Neural crest cell (in vitro differentiated cells): ENCODE measurements around the gene HTR3D. TPM values are rescaled to one million over a fixed set of nuclear protein-coding genes. Genes with fewer than 3 reads are reported as not detected.

Source experiments
- DNase-seq: peaks from one replicate; pipeline ENCODE4 v3.0.0; 2021; ENCODE audit warnings: low read depth, mixed read lengths, low spot score
- H3K27ac Mint-ChIP-seq: one replicate; pipeline ENCODE4 v1.8.0; 2021; ENCODE audit warnings: mild to moderate bottlenecking, mixed read lengths; ENCODE audit not compliant: unreplicated experiment
- H3K27me3 Mint-ChIP-seq: 2 replicates; pipeline ENCODE4 v1.8.0; 2021; ENCODE audit warnings: low read depth, mild to moderate bottlenecking, mixed read lengths
- H3K36me3 Mint-ChIP-seq: 2 replicates; pipeline ENCODE4 v1.8.0; 2021; ENCODE audit warnings: low read depth, mild to moderate bottlenecking, mixed read lengths
- H3K4me1 Mint-ChIP-seq: 2 replicates; pipeline ENCODE4 v1.8.0; 2021; ENCODE audit warnings: mixed read lengths
- H3K4me3 Mint-ChIP-seq: one replicate; pipeline ENCODE4 v1.8.0; 2021; ENCODE audit warnings: mild to moderate bottlenecking, mixed read lengths
- H3K9me3 Mint-ChIP-seq: 2 replicates; pipeline ENCODE4 v1.8.0; 2021; ENCODE audit warnings: mixed read lengths
- long read RNA-seq: library from polyadenylated mRNA; unstranded; transcript quantifications from one replicate; pipeline ENCODE4 v2.0.0, GENCODE V29; 2020
- total RNA-seq: library from RNA; stranded (reverse); gene quantifications from 2 replicates; pipeline ENCODE4 v1.2.1, GENCODE V29; 2021
- TF ChIP-seq, protein P1 (sequence below): fragments of 200-600 bp; sonication (generic); conservative IDR thresholded peaks from 2 replicates; pipeline ENCODE4 v1.5.0; 2021; ENCODE audit warnings: antibody characterized with exemption, mild to moderate bottlenecking

The HTR3D gene, protein sequence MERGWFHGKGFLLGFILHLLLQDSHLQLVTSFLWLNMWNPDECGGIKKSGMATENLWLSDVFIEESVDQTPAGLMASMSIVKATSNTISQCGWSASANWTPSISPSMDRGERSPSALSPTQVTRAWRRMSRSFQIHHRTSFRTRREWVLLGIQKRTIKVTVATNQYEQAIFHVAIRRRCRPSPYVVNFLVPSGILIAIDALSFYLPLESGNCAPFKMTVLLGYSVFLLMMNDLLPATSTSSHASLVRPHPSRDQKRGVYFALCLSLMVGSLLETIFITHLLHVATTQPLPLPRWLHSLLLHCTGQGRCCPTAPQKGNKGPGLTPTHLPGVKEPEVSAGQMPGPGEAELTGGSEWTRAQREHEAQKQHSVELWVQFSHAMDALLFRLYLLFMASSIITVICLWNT
- total RNA-seq, result not detected in 2 replicates
- long read RNA-seq, result 0 reads

DNA sequence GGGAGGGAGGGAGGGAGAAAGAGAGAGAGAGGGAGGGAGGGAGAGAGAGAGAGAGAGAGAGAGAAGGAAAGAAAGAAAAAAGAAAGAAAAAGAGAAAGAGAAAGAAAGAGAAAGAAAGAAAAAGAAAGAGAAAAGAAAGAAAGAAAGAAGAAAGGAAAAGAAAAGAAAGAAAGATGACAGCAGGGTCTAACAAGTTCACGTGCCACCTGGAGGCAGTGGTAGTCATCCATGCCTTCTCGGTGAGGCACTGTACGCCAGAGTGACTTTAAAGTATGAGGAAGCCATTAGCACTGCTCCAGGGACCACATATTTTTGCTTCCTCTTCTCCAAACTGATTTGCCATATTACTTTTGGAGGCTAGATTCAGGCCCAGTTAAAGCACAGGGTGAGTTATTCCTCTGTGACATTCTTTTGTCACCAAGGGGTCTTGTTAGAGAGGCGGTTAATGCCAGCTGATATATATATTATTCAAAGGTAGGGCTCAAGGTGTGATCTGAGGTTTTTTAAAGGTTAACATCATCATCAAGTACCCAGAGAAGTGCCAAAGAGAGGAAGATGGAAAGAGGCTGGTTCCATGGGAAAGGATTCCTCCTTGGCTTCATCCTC is at the start of gene HTR3D:
HTR3D (plus strand) TSS at position 556 of the 606 bp plus-strand sequence; CDS start at position 556, 0 bp downstream.
- Mint-ChIP-seq H3K4me1 (no peaks in the 10 kb centered on the region), H3K4me3 (no peak within 1 kb of the TSS), H3K36me3 (no peaks in the 10 kb centered on the region), H3K9me3 (no peaks in the 10 kb centered on the region), H3K27me3 (peaks cover 27% of the 10 kb centered on the region), H3K27ac (no peak within 1 kb of the TSS)
- no peak for DNase-seq
- TF ChIP-seq, protein P1, sequence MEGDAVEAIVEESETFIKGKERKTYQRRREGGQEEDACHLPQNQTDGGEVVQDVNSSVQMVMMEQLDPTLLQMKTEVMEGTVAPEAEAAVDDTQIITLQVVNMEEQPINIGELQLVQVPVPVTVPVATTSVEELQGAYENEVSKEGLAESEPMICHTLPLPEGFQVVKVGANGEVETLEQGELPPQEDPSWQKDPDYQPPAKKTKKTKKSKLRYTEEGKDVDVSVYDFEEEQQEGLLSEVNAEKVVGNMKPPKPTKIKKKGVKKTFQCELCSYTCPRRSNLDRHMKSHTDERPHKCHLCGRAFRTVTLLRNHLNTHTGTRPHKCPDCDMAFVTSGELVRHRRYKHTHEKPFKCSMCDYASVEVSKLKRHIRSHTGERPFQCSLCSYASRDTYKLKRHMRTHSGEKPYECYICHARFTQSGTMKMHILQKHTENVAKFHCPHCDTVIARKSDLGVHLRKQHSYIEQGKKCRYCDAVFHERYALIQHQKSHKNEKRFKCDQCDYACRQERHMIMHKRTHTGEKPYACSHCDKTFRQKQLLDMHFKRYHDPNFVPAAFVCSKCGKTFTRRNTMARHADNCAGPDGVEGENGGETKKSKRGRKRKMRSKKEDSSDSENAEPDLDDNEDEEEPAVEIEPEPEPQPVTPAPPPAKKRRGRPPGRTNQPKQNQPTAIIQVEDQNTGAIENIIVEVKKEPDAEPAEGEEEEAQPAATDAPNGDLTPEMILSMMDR, result no peak

DNA sequence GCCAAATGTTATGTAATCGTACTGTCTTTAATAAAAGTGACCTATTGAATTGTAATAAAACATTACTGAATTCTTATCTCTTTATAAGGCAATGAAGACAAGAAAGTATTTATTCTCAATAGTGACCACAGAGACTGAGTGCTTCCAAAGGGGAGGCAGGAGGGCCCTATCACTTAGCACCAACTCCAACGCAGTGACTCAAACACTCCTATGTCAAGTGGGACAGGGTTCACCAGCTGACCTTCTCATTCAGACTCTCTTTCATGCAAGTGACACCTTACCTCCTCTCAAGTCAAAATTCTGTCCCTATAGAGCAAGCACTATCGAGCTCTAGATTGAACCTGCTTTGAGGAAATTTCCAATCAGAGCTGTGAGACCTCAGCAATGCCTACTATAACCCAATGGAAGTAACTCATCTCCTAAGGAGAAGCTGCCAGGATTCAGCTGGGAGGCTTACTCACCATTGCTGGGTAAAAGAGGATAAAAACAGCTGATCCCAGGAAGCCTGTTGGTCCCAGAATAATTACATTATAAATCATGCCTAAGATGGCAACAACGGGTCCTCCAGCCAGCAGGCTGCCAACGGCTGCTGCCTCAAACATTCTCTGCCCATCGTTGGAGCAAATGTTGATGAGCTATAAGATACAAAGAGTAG is 49.4 kb upstream of the HTR3D start:
- Mint-ChIP-seq H3K9me3 (no peaks in the 10 kb centered on the region), H3K27ac (peak overlapping the region; percentile 62), H3K4me1 (peaks cover 4% of the 10 kb centered on the region), H3K27me3 (no peaks in the 10 kb centered on the region), H3K4me3 (no peak overlapping the region), H3K36me3 (peaks cover 3% of the 10 kb centered on the region)
- no peak for DNase-seq
- TF ChIP-seq, protein P1, result no peak

DNA sequence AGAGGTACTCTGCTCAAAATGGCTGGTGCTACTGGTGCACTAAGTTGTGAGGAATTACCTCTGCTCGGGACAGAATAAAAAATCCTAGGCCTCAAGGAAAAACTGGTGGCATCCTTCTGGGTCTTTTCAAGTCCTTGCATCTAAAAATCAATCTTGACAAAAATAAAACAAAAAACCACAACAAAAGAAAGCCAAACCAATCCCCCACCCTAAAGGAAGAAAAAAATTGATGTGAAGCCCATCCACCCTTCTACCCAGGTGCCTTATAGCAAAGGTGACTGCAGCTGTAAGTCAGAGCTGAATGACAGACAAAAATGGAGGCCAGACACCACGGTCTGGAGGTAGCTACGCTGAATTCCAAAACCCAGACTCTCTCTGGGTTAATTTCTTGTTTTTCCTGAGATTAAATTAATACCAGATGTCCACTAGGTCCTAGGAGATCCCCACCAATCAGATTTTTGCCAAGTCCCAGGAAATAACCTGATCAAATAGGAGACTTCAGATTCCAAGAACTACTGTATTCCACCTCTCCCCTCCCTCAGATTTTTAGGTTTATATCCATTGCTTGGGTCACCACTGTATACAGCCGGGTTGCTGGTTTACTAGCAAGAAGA is 47.3 kb upstream of the HTR3D start:
- H3K4me3 Mint-ChIP-seq, result no peak overlapping the region
- no peaks in the 10 kb centered on the region for H3K9me3 Mint-ChIP-seq
- H3K27me3 Mint-ChIP-seq, result no peaks in the 10 kb centered on the region
- TF ChIP-seq, protein P1, result no peak
- no peak for DNase-seq
- H3K36me3 Mint-ChIP-seq, result peaks cover 3% of the 10 kb centered on the region
- no peaks in the 10 kb centered on the region for H3K4me1 Mint-ChIP-seq
- no peak overlapping the region for H3K27ac Mint-ChIP-seq

DNA sequence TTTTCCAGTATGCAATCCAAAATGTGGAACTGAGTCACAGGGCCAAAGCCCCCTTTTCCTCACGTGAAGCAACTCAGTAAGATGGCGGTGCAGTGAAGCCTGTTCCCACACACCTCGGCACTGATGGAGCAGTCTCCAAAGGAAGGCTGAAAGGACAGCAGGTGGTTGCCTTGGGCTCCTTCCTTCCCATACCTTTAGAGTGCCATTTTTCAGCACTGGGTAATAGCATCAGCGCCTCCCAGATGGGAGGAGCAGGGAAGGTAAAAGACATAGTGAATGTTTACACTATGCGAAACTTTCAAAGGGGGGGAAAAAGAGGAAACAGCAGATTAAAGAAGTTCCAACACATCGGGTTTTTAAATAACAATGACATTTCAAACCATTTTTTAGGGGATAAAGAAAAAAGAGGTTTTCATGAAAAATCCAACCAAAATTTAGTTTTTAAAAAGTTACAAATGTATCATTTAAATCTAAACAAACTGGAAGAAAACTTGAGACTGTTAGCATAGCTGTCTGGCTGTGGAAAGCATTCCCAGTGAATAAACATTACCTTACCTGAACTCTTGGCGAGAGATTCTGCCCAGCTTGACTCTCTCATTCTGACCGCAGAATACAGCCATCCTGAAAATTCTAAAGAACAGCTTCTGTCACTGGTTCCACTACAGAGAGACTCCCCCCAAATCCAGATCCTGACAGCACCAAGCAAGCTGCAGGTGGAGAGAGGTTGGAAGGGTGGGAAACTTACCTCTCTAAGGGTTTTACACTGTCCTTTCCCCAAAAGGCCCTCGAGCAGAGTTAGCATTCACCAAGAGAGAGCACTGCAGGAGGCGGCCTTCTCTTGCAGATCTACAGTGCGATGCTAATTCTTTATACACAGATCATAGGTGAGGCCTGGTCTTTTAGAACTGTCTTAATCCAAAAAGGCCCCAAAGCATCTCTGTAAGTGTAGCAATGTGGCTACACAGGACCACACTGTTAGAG is 46.5 kb upstream of the HTR3D start:
- no peak overlapping the region for H3K4me3 Mint-ChIP-seq
- H3K9me3 Mint-ChIP-seq, result no peaks in the 10 kb centered on the region
- no peak overlapping the region for H3K27ac Mint-ChIP-seq
- peaks cover 3% of the 10 kb centered on the region for H3K36me3 Mint-ChIP-seq
- TF ChIP-seq, protein P1, result no peak
- DNase-seq, result no peak
- no peaks in the 10 kb centered on the region for H3K27me3 Mint-ChIP-seq
- no peaks in the 10 kb centered on the region for H3K4me1 Mint-ChIP-seq
